NB4 (cell line): ENCODE measurements around the gene RPS27.

Experiments
- DNase-seq: peaks from one replicate; pipeline ENCODE4 v3.0.0; 2010; ENCODE audit warnings: low read depth
- H3K4me3 ChIP-seq: one replicate; pipeline ENCODE4 v1.5.1; 2011; ENCODE audit warnings: mild to moderate bottlenecking, low read depth, low read length, moderate library complexity
- MYC ChIP-seq: IDR thresholded peaks from 2 replicates; pipeline ENCODE4 v1.6.1; 2011; ENCODE audit warnings: low read depth, low read length
- POLR2A ChIP-seq: IDR thresholded peaks from 2 replicates; pipeline ENCODE4 v1.6.1; 2011; ENCODE audit warnings: mild to moderate bottlenecking; ENCODE audit not compliant: insufficient read length; ENCODE audit errors: extremely low read depth
- TF ChIP-seq, protein P1 (sequence below): IDR thresholded peaks from one replicate; pipeline ENCODE4 v1.5.1; 2012; ENCODE audit warnings: low read depth, low read length
- TF ChIP-seq, protein P2 (sequence below): IDR thresholded peaks from 2 replicates; pipeline ENCODE4 v1.6.1; 2011; ENCODE audit warnings: low read depth, low read length

RPS27 gene

DNA sequence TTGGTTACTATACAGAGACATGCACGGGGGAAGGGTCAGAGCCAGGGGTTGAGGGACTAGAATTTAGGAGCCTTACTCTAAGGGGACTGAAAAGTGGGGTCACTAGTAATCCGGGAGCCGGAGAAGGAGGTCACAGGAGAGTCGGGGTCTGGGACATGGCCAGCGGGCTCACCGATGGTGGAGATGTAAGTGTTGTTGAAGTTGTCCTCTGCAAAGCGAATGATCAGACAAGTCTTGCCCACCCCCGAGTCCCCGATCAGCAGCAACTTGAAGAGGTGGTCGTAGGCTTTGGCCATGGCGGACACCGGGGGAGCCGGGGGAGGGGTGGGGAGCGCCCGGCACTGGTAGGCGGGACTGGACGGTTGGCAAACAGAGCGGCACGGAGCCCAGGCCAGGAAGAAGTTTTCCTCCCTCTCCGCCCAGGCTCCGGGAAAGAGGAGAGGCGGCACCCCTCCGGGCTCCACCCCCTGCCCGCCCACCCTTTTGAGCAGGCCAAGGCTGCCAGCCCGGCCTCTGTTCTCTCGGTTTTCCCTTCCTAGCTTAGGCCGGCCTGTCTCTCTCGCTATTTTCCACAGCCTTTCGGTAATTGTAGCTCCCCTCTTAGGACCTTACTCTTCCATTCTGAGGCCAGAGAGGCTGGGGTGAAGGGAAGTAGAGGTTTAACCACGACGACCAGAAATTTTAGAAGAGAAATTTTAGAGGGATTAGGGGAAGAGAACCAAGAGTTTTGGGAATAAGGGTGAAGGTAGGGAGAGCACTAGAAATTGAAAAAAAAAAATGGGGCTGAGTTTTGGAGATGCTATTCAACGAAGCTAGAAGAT lies 4.4 kb upstream of the RPS27 start, which contains the start of gene RAB13:
Gene RAB13, minus strand, starts transcription at position 399 of the 821 bp plus-strand sequence. Its CDS starts 103 bp downstream, at position 296.
- peak; percentile 68 for DNase-seq
- H3K4me3 ChIP-seq = peak within 1 kb of the TSS; percentile 69
- no peak for TF ChIP-seq MYC
- TF ChIP-seq, protein P1, sequence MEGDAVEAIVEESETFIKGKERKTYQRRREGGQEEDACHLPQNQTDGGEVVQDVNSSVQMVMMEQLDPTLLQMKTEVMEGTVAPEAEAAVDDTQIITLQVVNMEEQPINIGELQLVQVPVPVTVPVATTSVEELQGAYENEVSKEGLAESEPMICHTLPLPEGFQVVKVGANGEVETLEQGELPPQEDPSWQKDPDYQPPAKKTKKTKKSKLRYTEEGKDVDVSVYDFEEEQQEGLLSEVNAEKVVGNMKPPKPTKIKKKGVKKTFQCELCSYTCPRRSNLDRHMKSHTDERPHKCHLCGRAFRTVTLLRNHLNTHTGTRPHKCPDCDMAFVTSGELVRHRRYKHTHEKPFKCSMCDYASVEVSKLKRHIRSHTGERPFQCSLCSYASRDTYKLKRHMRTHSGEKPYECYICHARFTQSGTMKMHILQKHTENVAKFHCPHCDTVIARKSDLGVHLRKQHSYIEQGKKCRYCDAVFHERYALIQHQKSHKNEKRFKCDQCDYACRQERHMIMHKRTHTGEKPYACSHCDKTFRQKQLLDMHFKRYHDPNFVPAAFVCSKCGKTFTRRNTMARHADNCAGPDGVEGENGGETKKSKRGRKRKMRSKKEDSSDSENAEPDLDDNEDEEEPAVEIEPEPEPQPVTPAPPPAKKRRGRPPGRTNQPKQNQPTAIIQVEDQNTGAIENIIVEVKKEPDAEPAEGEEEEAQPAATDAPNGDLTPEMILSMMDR = no peak
- TF ChIP-seq POLR2A = no peak
- TF ChIP-seq, protein P2, sequence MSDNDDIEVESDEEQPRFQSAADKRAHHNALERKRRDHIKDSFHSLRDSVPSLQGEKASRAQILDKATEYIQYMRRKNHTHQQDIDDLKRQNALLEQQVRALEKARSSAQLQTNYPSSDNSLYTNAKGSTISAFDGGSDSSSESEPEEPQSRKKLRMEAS = no peak

DNA sequence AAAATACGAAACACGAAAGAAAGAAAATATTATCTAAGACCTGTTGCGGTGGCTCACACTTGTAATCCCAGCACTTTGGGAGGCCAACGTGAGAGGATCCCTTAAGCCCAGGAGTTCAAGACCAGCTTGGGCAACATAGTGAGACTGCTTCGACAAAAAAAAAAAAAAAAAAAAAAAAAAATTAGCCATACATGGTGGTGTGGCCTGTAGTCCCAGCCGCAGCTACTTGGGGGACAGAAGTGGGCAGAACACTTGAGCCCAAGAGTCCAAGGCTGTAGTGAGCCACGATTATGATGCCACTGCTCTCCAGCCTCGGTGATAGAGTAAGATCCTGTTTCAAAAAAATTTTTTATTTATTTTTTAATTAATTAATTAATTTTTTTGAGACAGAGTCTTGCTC lies 2.9 kb upstream of the RPS27 start:
- no peak overlapping the region for H3K4me3 ChIP-seq
- DNase-seq = no peak
- TF ChIP-seq POLR2A (no peak), MYC (no peak)
- TF ChIP-seq, protein P2 = no peak
- TF ChIP-seq, protein P1 = no peak

DNA sequence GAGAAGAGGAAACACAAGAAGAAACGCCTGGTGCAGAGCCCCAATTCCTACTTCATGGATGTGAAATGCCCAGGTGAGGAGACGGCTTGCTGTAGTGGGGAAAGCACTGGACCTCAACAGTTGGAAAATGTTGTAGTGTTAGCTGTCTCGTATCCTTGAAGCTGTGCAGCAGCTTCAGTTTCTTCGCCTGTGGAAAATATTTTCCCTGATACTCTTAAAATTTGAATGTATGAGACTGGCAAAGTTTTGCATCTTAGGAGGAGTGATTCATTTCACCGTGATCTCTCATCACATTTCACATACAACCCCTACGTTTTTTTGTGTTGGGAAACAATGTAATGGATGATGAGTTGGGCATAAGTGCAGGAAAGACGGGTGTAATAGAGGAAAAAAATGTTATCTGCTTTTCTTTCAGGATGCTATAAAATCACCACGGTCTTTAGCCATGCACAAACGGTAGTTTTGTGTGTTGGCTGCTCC lies 629 bp downstream of the RPS27 start:
- no peak for DNase-seq

DNA sequence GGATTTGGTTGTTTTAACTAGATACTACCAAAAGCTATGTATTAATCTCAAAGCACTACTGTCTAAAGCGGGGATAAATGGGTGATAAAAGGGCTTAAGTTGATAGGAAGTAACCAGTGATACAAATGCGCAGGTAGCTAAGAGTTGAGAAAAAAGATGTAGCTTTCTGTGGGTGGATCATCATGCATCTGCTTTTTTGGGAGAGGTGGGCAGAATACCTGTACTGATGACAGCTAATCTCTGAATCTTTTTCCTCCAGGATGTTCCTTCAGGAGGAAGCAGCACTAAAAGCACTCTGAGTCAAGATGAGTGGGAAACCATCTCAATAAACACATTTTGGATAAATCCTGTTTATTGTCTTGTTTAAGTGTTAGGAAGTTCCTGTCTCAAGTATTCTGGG lies 1.2 kb downstream of the RPS27 start:
- TF ChIP-seq, protein P1 = no peak
- TF ChIP-seq, protein P2 = no peak
- DNase-seq = no peak
- H3K4me3 ChIP-seq = peak overlapping the region; percentile 97

More for the DNA sequence above, 629 bp downstream of the RPS27 start:
- H3K4me3 ChIP-seq = peak overlapping the region; percentile 97
- TF ChIP-seq, protein P1 = no peak
- TF ChIP-seq MYC (no peak), POLR2A (no peak)
- TF ChIP-seq, protein P2 = no peak

DNA sequence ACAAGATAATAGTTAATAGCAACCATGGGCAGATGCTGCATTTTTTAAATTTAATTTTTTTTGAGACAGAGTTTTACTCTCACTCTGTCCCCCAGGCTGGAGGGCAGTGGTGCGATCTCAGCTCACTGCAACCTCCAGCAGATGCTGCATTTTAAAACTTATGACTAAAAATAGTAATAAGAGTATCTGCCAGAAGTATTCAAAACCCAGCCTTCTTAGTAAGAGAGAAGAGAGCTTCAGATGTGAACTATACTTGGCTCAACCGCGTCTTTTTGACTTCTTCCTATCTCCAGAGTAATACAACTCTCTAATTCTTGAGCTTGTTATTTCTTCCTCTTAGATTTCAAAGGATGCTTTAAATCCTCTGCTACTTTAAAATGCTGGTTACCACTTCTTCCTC lies 4.6 kb downstream of the RPS27 start:
- no peak overlapping the region for H3K4me3 ChIP-seq
- TF ChIP-seq, protein P1 = no peak
- TF ChIP-seq POLR2A (no peak), MYC (no peak)
- TF ChIP-seq, protein P2 = no peak
- DNase-seq = no peak
